ENCODE data around the gene PPFIA1.

Gene PPFIA1

DNA sequence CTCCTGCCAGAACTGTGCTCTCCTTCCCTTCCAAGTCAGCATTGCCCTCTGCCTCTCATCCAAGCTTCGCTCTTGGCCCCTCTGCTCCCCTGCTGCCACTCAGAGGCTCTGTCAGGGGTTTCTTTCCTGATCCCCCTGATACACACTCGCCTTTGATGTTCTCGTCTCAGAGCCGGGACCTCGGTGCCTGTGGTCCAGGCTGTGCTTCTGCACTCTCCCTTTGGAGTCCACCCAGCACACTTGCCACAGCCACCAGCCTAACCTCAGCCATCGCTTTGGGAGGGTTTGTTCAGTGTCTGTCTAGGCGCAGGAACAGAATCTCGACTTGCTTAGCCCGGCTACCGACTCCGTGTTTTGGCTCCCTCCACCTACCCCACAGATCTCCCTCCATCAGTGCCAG lies 29.1 kb downstream of the PPFIA1 start:
- H3K27me3 ChIP-seq (ENCODE audit: control insufficient read depth, insufficient read depth, low read length): no peaks in the 10 kb centered on the region
- no peaks in the 10 kb centered on the region for H3K79me2 ChIP-seq
- no peaks in the 10 kb centered on the region for H3K4me1 ChIP-seq
- TF ChIP-seq, protein P1, sequence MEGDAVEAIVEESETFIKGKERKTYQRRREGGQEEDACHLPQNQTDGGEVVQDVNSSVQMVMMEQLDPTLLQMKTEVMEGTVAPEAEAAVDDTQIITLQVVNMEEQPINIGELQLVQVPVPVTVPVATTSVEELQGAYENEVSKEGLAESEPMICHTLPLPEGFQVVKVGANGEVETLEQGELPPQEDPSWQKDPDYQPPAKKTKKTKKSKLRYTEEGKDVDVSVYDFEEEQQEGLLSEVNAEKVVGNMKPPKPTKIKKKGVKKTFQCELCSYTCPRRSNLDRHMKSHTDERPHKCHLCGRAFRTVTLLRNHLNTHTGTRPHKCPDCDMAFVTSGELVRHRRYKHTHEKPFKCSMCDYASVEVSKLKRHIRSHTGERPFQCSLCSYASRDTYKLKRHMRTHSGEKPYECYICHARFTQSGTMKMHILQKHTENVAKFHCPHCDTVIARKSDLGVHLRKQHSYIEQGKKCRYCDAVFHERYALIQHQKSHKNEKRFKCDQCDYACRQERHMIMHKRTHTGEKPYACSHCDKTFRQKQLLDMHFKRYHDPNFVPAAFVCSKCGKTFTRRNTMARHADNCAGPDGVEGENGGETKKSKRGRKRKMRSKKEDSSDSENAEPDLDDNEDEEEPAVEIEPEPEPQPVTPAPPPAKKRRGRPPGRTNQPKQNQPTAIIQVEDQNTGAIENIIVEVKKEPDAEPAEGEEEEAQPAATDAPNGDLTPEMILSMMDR (IDR thresholded peaks at IDR 0.05): no peak
- no peaks in the 10 kb centered on the region for H3K9me3 ChIP-seq (ENCODE audit: control insufficient read depth, low read length)
- no peak overlapping the region for H3K4me3 ChIP-seq (ENCODE audit: low read depth, low read length)
- H3K36me3 ChIP-seq (ENCODE audit: control insufficient read depth, insufficient read depth, low read length): no peaks in the 10 kb centered on the region
- no peak overlapping the region for H3K27ac ChIP-seq
- H3K9ac ChIP-seq: no peak overlapping the region
- no peak overlapping the region for H3K4me2 ChIP-seq (ENCODE audit: low read length)
- no peak overlapping the region for H2AFZ ChIP-seq

DNA sequence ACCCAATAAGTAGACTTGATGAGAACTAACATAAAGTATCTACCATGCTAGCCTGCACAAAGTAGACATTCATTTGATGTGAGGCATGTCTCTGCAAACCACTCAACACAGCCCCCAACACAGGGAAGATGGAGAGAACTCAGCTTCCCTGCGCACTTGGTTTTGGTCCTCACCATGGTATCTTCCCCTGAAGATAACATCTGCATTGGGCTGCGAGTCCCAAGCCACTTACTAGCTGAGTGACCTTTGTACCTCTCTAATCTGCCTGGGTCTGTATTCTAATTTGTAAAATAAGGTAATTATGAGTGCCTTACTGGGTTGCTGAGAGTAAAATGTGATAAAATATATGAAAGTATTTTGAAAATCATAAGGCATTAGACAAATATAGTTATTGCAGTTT lies 30.7 kb downstream of the PPFIA1 start:
- Histone ChIP-seq H2AFZ (no peak overlapping the region), H3K4me1 (no peaks in the 10 kb centered on the region), H3K4me2 (ENCODE audit: low read length) (no peak overlapping the region), H3K27ac (no peak overlapping the region), H3K9ac (no peak overlapping the region), H3K4me3 (ENCODE audit: low read depth, low read length) (no peak overlapping the region), H3K27me3 (ENCODE audit: control insufficient read depth, insufficient read depth, low read length) (no peaks in the 10 kb centered on the region), H3K36me3 (ENCODE audit: control insufficient read depth, insufficient read depth, low read length) (no peaks in the 10 kb centered on the region), H3K79me2 (no peaks in the 10 kb centered on the region), H3K9me3 (ENCODE audit: control insufficient read depth, low read length) (no peaks in the 10 kb centered on the region)
- TF ChIP-seq, protein P1 (IDR thresholded peaks at IDR 0.05): no peak

DNA sequence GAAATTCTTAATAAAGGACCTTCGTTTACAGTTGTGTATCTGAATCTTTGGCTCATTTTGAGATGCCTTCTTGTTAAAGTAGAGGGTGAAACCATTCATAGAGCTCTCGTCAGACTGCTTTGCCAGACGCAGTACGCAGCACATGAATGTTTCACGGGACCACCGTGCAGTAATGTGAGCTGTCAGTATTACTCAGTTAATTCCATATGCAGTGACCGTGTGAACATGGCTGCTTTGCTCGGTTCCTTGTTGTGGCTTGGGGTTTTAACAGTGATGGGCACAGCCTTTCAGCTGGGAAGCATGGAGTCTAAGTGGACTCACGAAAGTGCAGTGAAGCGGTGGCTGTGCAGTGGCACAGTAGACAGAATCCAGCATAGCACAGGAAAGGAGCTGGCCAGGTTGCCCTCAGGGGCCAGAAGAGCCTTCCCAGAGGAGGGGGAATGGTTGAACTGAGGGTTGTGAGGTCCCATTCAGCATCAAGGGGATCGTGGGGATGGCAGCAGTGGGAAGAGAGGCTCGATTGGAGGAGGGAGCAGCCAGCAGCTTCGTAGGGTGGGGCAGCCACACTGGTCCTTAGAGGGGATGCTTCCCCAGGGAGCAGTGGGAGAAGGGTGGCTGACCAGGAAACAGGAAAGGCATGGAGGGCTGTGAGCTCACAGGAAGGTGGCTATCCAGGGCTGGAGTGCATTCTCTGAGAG lies 31.4 kb downstream of the PPFIA1 start:
- no peaks in the 10 kb centered on the region for H3K9me3 ChIP-seq (ENCODE audit: control insufficient read depth, low read length)
- no peak overlapping the region for H3K4me3 ChIP-seq (ENCODE audit: low read depth, low read length)
- no peak overlapping the region for H3K27ac ChIP-seq
- H3K4me1 ChIP-seq: no peaks in the 10 kb centered on the region
- H3K36me3 ChIP-seq (ENCODE audit: control insufficient read depth, insufficient read depth, low read length): no peaks in the 10 kb centered on the region
- no peak overlapping the region for H3K4me2 ChIP-seq (ENCODE audit: low read length)
- no peaks in the 10 kb centered on the region for H3K79me2 ChIP-seq
- TF ChIP-seq, protein P1 (IDR thresholded peaks at IDR 0.05): no peak
- no peak overlapping the region for H2AFZ ChIP-seq
- H3K9ac ChIP-seq: no peak overlapping the region
- no peaks in the 10 kb centered on the region for H3K27me3 ChIP-seq (ENCODE audit: control insufficient read depth, insufficient read depth, low read length)

DNA sequence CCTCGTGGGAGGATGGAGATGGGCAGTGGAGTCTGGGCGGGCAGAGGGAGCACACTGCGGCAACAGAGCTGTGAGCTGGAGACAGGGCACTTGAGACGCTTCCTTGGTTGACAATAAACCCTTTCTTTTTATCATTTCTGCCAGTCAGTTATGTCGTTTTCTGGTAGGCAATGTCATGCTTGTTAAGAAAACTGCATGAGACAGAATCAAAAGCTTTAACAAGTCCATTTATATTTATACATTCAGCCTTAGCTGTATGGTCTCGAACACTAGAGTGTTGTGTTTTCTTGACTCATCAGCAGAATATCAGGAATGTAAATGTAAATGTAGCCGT lies 31.9 kb downstream of the PPFIA1 start:
- no peaks in the 10 kb centered on the region for H3K4me1 ChIP-seq
- H3K9ac ChIP-seq: no peak overlapping the region
- H3K4me2 ChIP-seq (ENCODE audit: low read length): no peak overlapping the region
- H3K9me3 ChIP-seq (ENCODE audit: control insufficient read depth, low read length): no peaks in the 10 kb centered on the region
- no peak overlapping the region for H2AFZ ChIP-seq
- no peak overlapping the region for H3K4me3 ChIP-seq (ENCODE audit: low read depth, low read length)
- H3K27ac ChIP-seq: no peak overlapping the region
- no peaks in the 10 kb centered on the region for H3K79me2 ChIP-seq
- H3K36me3 ChIP-seq (ENCODE audit: control insufficient read depth, insufficient read depth, low read length): no peaks in the 10 kb centered on the region
- TF ChIP-seq, protein P1 (IDR thresholded peaks at IDR 0.05): no peak
- no peaks in the 10 kb centered on the region for H3K27me3 ChIP-seq (ENCODE audit: control insufficient read depth, insufficient read depth, low read length)

DNA sequence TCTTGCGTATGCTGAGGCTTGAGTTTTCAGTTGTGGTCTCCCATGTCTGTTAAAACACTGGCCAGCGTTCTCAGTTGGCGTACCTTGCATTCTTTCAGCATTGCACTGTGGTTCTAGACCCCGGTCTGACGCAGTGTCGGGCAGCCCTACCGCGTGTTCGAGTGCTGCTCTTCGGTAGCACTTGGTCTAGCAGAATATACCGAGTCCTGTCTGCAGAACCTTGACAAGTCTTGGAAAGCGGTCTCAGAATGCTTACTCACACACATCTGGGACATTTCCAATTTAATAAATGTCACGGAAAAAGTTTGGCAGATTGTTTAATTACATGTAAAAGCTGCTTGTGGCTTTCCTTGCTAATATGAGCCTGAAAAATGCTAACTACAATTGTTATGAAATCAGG lies 32.6 kb downstream of the PPFIA1 start:
- H3K9ac ChIP-seq: no peak overlapping the region
- H3K4me1 ChIP-seq: no peaks in the 10 kb centered on the region
- H3K36me3 ChIP-seq (ENCODE audit: control insufficient read depth, insufficient read depth, low read length): no peaks in the 10 kb centered on the region
- H3K4me2 ChIP-seq (ENCODE audit: low read length): no peak overlapping the region
- H3K79me2 ChIP-seq: no peaks in the 10 kb centered on the region
- no peak overlapping the region for H2AFZ ChIP-seq
- H3K27me3 ChIP-seq (ENCODE audit: control insufficient read depth, insufficient read depth, low read length): no peaks in the 10 kb centered on the region
- H3K9me3 ChIP-seq (ENCODE audit: control insufficient read depth, low read length): no peaks in the 10 kb centered on the region
- TF ChIP-seq, protein P1 (IDR thresholded peaks at IDR 0.05): no peak
- no peak overlapping the region for H3K27ac ChIP-seq
- H3K4me3 ChIP-seq (ENCODE audit: low read depth, low read length): no peak overlapping the region
